Neural progenitor cell (in vitro differentiated cells): ENCODE measurements around the gene SLC22A23. TPM values are rescaled to one million over a fixed set of nuclear protein-coding genes. Genes with fewer than 3 reads are reported as not detected.

Experiments used
- DNase-seq: peaks from one replicate; pipeline ENCODE4 v3.0.0-alpha.2; 2016; ENCODE audit warnings: low spot score
- H2AFZ ChIP-seq: fragments of 200-600 bp; sonication (generic); replicated peaks from 2 replicates; pipeline ENCODE4 v1.6.1; 2016; ENCODE audit warnings: antibody characterized with exemption
- H3F3A ChIP-seq: fragments of 200-600 bp; sonication (generic); 2 replicates; pipeline ENCODE4 v1.6.1; 2016; ENCODE audit warnings: antibody characterized with exemption, low read depth
- H3K27ac ChIP-seq: fragments of 200-600 bp; sonication (generic); 2 replicates; pipeline ENCODE4 v1.5.1; 2016; ENCODE audit warnings: mild to moderate bottlenecking
- H3K27me3 ChIP-seq: fragments of 200-600 bp; sonication (generic); 2 replicates; pipeline ENCODE4 v1.6.1; 2016; ENCODE audit warnings: mild to moderate bottlenecking, moderate library complexity
- H3K36me3 ChIP-seq: fragments of 200-600 bp; sonication (generic); 2 replicates; pipeline ENCODE4 v1.5.1; 2016
- H3K4me1 ChIP-seq: fragments of 200-600 bp; sonication (generic); 2 replicates; pipeline ENCODE4 v1.6.1; 2016; ENCODE audit warnings: mixed run types
- H3K4me2 ChIP-seq: fragments of 200-600 bp; sonication (generic); 2 replicates; pipeline ENCODE4 v1.6.1; 2016
- H3K4me3 ChIP-seq: fragments of 200-600 bp; sonication (generic); 2 replicates; pipeline ENCODE4 v1.5.1; 2016
- H3K79me2 ChIP-seq: fragments of 200-600 bp; sonication (generic); 2 replicates; pipeline ENCODE4 v1.6.1; 2016; ENCODE audit warnings: low read depth
- H3K9ac ChIP-seq: fragments of 200-600 bp; sonication (generic); 2 replicates; pipeline ENCODE4 v1.6.1; 2016
- H3K9me3 ChIP-seq: fragments of 200-600 bp; sonication (generic); 2 replicates; pipeline ENCODE4 v1.5.1; 2016; ENCODE audit warnings: low read depth
- H4K20me1 ChIP-seq: fragments of 200-600 bp; sonication (generic); 2 replicates; pipeline ENCODE4 v1.6.1; 2016; ENCODE audit warnings: low read depth
- H3K27ac Mint-ChIP-seq: 3 replicates; pipeline ENCODE4 v1.8.0; 2021; ENCODE audit warnings: mixed read lengths
- H3K27me3 Mint-ChIP-seq: 2 replicates; pipeline ENCODE4 v1.8.0; 2022; ENCODE audit warnings: low read depth, mild to moderate bottlenecking, inconsistent platforms, moderate library complexity, mixed read lengths; ENCODE audit not compliant: insufficient read depth
- H3K36me3 Mint-ChIP-seq: 3 replicates; pipeline ENCODE4 v1.8.0; 2021; ENCODE audit warnings: mixed read lengths
- H3K4me1 Mint-ChIP-seq: 3 replicates; pipeline ENCODE4 v1.8.0; 2021; ENCODE audit warnings: mixed read lengths
- H3K4me3 Mint-ChIP-seq: 3 replicates; pipeline ENCODE4 v1.8.0; 2021; ENCODE audit warnings: mild to moderate bottlenecking, moderate library complexity, mixed read lengths
- H3K9me3 Mint-ChIP-seq: 3 replicates; pipeline ENCODE4 v1.8.0; 2020; ENCODE audit warnings: mixed read lengths
- EZH2 ChIP-seq: fragments of 200-600 bp; sonication (generic); IDR thresholded peaks from 2 replicates; pipeline ENCODE4 v1.6.1; 2017; ENCODE audit warnings: antibody characterized with exemption, mild to moderate bottlenecking, moderate library complexity
- EZH2phosphoT487 ChIP-seq: fragments of 200-600 bp; sonication (generic); IDR thresholded peaks from 2 replicates; pipeline ENCODE4 v1.6.1; 2017; ENCODE audit warnings: antibody characterized with exemption
- total RNA-seq: library from RNA; depleted of rRNA; stranded (reverse); fragments of >200 nt; gene quantifications from 2 replicates; pipeline ENCODE4 v1.2.3, GENCODE V29; 2015; ENCODE audit warnings: low replicate concordance
- TF ChIP-seq, protein P1 (sequence below): fragments of 200-600 bp; sonication (generic); IDR thresholded peaks from 2 replicates; pipeline ENCODE4 v1.5.1; 2017; ENCODE audit warnings: antibody characterized with exemption, mild to moderate bottlenecking

Gene SLC22A23
- total RNA-seq, 1 donor from 2014 or later, result 0.99 TPM

DNA sequence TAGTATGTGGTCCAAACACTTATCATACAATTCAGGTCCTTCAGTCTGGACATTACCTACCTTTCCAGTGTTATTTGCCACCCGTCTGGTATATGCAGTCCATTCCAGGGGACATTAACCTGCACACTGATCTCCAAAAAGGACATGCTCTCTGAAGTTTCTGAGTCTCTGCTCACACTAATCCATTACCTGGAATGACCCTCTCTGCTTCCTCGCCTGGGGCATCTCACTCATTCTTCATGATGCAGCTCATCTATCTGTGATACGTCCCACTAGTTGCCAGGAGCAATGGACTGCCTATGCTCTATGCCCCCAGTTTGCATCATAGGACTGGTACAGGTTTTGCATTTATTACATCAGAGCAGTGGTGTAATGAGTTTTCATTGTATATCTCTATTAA, 223.5 kb downstream of the SLC22A23 start:
- Histone ChIP-seq H3K27me3 (peaks cover 40% of the 10 kb centered on the region), H3K4me2 (peak overlapping the region; percentile 87), H3K36me3 (no peaks in the 10 kb centered on the region), H4K20me1 (peaks cover 4% of the 10 kb centered on the region), H3K9me3 (no peaks in the 10 kb centered on the region), H3K9ac (no peak overlapping the region), H3K79me2 (no peaks in the 10 kb centered on the region), H3K4me1 (peaks cover 21% of the 10 kb centered on the region), H2AFZ (no peak overlapping the region), H3F3A (peaks cover 32% of the 10 kb centered on the region), H3K4me3 (no peak overlapping the region), H3K27ac (no peak overlapping the region)
- Mint-ChIP-seq H3K4me3 (peak overlapping the region; percentile 98), H3K27me3 (peaks cover 6% of the 10 kb centered on the region), H3K27ac (peak overlapping the region; percentile 4), H3K4me1 (peaks cover 49% of the 10 kb centered on the region), H3K9me3 (no peaks in the 10 kb centered on the region), H3K36me3 (peaks cover 10% of the 10 kb centered on the region)
- DNase-seq, result no peak
- TF ChIP-seq, protein P1, sequence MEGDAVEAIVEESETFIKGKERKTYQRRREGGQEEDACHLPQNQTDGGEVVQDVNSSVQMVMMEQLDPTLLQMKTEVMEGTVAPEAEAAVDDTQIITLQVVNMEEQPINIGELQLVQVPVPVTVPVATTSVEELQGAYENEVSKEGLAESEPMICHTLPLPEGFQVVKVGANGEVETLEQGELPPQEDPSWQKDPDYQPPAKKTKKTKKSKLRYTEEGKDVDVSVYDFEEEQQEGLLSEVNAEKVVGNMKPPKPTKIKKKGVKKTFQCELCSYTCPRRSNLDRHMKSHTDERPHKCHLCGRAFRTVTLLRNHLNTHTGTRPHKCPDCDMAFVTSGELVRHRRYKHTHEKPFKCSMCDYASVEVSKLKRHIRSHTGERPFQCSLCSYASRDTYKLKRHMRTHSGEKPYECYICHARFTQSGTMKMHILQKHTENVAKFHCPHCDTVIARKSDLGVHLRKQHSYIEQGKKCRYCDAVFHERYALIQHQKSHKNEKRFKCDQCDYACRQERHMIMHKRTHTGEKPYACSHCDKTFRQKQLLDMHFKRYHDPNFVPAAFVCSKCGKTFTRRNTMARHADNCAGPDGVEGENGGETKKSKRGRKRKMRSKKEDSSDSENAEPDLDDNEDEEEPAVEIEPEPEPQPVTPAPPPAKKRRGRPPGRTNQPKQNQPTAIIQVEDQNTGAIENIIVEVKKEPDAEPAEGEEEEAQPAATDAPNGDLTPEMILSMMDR, result no peak
- no peak for TF ChIP-seq EZH2phosphoT487
- no peak for TF ChIP-seq EZH2

DNA sequence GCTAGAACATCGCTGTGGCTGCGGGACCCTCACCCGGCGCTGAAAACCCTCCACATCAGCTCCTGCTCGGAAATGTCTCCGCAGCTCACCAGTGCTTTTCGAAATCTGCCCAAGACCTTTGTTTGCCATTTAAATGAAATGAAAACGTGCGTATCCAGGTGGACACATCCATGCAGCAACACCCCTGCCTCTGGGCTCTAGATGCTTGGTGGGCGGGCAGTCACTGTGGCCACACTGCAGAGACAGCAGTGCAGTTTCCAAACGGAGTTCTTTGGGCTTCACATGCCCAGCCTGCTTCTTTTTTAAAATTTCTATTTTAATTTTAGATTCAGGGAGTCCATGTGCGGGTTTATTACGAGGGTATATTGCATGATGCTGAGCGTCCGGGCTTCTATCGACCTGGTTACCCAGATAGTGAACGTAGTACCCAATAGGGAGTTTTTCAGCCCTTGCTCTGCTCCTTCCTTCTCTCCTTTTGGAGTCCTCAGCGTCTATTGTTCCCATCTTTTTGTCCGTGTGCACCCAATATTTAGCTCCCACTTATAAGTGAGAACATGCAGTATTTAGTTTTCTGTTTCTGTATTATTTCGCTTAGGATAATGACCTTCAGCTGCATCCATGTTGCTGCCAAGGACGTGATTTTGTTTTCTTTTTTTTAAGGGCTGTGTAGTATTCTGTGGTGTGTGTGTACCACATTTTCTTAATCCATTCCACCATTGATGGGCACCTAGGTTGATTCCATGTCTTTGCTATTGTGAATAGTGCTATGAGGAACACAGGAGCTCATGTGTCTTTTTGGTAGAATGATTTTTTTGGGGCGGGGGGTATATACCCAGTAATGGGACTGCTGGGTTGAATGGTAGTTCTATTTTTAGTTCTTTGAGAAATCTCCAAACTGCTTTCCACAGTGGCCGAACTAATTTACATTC, 224.6 kb downstream of the SLC22A23 start:
- H3K36me3 ChIP-seq, result no peaks in the 10 kb centered on the region
- Mint-ChIP-seq H3K4me3 (peak overlapping the region; percentile 98), H3K4me1 (peaks cover 49% of the 10 kb centered on the region), H3K36me3 (peaks cover 7% of the 10 kb centered on the region), H3K27ac (peak overlapping the region; percentile 86), H3K9me3 (no peaks in the 10 kb centered on the region), H3K27me3 (peaks cover 6% of the 10 kb centered on the region)
- H4K20me1 ChIP-seq, result peaks cover 6% of the 10 kb centered on the region
- TF ChIP-seq EZH2, result peak; percentile 1
- TF ChIP-seq, protein P1, result no peak
- no peak for TF ChIP-seq EZH2phosphoT487
- peak overlapping the region; percentile 69 for H2AFZ ChIP-seq
- H3K4me3 ChIP-seq, result peak overlapping the region; percentile 95
- H3K4me2 ChIP-seq, result peak overlapping the region; percentile 87
- no peaks in the 10 kb centered on the region for H3K9me3 ChIP-seq
- DNase-seq, result peak; percentile 45
- H3K79me2 ChIP-seq, result peaks cover 2% of the 10 kb centered on the region
- peaks cover 21% of the 10 kb centered on the region for H3K4me1 ChIP-seq
- peaks cover 40% of the 10 kb centered on the region for H3K27me3 ChIP-seq
- no peak overlapping the region for H3K9ac ChIP-seq
- H3K27ac ChIP-seq, result no peak overlapping the region
- peaks cover 38% of the 10 kb centered on the region for H3F3A ChIP-seq

DNA sequence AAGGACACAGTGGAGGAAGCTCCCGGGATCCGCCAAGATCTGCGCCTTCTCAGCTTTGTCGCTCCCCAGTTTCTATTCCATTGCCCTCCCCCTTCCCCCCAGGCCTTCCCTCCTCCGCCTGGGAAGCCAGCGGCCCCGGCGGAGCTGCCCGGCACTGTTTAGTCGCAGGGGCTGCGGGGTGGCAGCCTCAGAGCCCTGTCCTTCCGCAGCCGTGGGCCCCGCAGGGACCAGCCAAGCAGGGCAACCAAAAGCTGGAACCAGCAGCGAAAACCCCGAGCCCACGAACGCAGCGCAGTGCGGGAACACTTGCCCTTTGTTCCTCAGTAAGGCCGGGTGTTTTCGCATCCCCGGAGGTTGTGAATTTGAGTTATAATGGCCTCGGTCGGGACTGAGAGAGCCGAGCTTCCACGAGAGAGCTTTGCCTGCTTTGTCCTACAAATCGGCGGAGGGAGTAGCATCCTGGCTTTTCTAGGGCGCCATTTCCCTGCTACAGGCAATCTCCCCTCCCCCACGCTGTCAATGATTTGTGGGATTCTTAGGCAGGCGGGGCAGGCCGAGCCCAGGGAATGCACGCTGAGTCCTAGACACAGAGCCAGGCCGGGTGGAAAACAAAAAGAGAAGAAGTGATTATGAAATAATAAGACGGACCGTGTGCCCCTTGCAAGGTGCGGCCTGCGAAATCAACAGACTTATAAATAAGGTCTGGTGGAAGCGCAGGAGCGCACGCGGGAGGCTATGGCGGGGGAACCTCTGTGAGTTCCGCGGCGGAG, 225.4 kb downstream of the SLC22A23 start:
- Histone ChIP-seq H3F3A (peaks cover 38% of the 10 kb centered on the region), H3K36me3 (no peaks in the 10 kb centered on the region), H3K27me3 (peaks cover 40% of the 10 kb centered on the region), H3K4me1 (peaks cover 22% of the 10 kb centered on the region), H3K79me2 (peaks cover 11% of the 10 kb centered on the region), H3K9me3 (no peaks in the 10 kb centered on the region), H3K4me2 (peak overlapping the region; percentile 87), H2AFZ (peak overlapping the region; percentile 69), H4K20me1 (peaks cover 14% of the 10 kb centered on the region), H3K4me3 (peak overlapping the region; percentile 95), H3K27ac (no peak overlapping the region), H3K9ac (peak overlapping the region; percentile 1)
- peak overlapping the region; percentile 98 for H3K4me3 Mint-ChIP-seq
- H3K4me1 Mint-ChIP-seq, result peaks cover 48% of the 10 kb centered on the region
- peaks cover 6% of the 10 kb centered on the region for H3K27me3 Mint-ChIP-seq
- H3K9me3 Mint-ChIP-seq, result no peaks in the 10 kb centered on the region
- peak; percentile 92 for DNase-seq
- H3K27ac Mint-ChIP-seq, result peak overlapping the region; percentile 86
- peaks cover 5% of the 10 kb centered on the region for H3K36me3 Mint-ChIP-seq
- TF ChIP-seq, protein P1, result no peak
- peak; percentile 19 for TF ChIP-seq EZH2
- peak; percentile 7 for TF ChIP-seq EZH2phosphoT487
